Esophagus muscularis mucosa (tissue), 3 donors: ENCODE measurements around the gene DCC.

ENCODE experiments used
- CTCF ChIP-seq, 3 experiments: fragments of 200-600 bp in 2 of 3; fragments of 450-650 bp in 1 of 3; sonication (generic) in 2 of 3; IDR thresholded peaks; one replicate each; pipeline ENCODE4 v1.5.1; 2017 to 2019; ENCODE audit warnings: antibody characterized with exemption in 3 of 3, mild to moderate bottlenecking in 2 of 3, moderate library complexity in 1 of 3
- POLR2AphosphoS5 ChIP-seq, 2 donors: sonication (generic); formaldehyde crosslinking; IDR thresholded peaks; one replicate each; pipeline ENCODE4 v1.6.1; 2017; ENCODE audit warnings: antibody characterized with exemption in 2 of 2

DNA sequence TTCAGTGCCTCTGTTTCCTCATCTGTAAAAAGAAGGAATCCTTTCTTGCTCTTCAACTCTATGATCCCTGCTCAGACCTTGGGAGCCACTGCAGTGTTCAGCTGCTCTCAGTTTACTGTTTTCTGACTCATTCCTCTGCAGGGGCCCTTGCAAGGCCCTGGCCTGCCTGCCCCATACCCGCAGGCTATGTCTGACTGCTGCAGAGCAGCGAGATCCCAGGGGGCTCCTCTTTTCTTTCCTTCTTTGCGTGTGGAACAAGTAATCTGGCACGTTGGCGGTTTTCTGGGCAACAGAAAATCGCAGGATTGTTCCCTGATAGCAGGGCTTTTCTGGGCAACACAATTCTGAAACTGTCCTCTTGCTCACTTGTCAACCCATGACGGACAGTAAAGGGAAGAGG lies 376.0 kb downstream of the DCC start:
- TF ChIP-seq CTCF (IDR thresholded peaks at IDR 0.05): no peak
- no peak for TF ChIP-seq POLR2AphosphoS5 (IDR thresholded peaks at IDR 0.05)
